Measurements from ENCODE around the gene GJB6.
"Not testable (repeated sequence)": the region's sequence is repeated elsewhere in the genome, so short reads cannot be mapped to it uniquely, and the experiment has no call there.

The GJB6 gene

DNA sequence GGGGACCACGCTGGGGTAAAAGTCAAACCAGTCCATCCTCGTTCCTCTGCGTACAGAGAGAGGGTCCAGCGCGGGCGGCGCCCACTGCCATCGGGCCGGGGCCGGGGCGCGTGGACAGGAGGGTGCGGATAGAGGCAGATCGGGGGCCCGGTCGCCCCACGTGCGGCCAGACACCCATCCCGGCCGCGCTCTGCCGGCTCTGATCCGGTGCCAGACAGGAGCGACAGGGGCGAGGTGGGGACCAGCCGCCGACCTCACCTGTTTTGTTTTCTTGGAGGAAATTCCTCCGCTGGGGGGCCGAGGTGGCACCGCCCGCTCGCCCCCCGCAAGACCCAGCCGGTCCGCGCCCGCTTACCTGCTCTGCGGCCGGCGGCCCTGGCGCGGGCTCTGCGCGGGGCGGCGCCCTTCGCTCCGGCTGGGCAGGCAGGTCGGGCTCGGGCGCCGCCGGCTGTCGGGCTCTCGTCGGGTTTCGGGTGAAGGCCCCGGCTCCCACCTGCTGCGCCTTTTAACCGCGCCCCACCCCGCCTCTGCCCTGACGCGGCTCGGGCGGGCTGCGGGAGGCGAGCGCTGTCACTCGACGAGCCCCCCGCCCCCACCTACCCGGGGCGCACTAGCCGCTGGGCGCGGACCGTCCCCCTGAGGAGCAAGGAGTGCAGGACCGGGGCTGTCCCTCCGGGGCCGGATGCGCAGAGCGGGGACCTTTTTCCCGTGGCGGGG, at the start of gene GJB6:
TSS of gene GJB6 (minus strand) at position 481 of the 717 bp plus-strand sequence. CDS start 8,839 bp downstream, outside the sequence.
- no peak for DNase-seq (ENCODE audit: low spot score)

DNA sequence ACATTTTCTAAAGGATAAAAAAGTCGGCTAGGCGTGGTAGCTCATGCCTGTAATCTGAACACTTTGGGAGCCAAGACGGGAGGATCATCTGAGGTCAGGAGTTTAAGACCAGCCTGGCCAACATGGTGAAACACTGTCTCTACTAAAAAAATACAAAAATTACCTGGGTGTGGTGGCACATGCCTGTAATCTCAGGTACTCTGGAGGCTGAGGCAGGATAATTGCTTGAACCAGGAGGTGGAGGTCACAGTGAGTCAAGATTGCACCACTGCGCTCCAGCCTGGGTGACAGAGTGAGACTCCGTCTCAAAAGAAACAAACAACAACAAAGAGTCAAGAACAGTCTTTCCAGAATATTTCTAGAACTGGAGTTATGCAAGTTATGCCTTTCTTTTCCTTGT, 44.8 kb upstream of the GJB6 start:
- DNase-seq (ENCODE audit: low spot score): not testable (repeated sequence)

GRCh38 chr13:20274466-20274865, 42.3 kb upstream of the GJB6 start:
- DNase-seq (ENCODE audit: low spot score): no peak

GRCh38 chr13:20272588-20273171, 40.6 kb upstream of the GJB6 start:
- no peak for DNase-seq (ENCODE audit: low spot score)

DNA sequence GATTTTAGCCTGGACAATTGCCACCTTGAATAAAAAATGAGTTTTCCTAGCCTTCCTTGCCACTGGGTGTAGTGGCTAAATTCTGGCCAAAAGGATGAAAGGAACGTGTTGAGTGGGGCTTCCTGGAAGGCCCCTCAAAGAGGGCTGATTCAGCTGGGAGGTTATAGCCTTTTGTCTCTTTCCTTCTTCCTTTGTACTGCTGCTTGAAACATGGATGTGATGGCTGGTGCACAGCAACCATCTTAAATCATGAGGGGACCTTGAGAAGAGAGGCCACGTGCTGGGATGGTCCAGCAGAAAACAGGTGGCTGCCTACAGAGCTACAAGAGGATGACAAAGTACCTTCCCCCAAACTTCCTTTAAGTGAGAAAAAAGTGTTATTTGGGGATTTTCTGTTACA, 40.0 kb upstream of the GJB6 start:
- DNase-seq (ENCODE audit: low spot score): no peak

- no peak for DNase-seq (ENCODE audit: low spot score)
Measured at GRCh38 chr13:20271441-20271840, 39.3 kb upstream of the GJB6 start.

DNA sequence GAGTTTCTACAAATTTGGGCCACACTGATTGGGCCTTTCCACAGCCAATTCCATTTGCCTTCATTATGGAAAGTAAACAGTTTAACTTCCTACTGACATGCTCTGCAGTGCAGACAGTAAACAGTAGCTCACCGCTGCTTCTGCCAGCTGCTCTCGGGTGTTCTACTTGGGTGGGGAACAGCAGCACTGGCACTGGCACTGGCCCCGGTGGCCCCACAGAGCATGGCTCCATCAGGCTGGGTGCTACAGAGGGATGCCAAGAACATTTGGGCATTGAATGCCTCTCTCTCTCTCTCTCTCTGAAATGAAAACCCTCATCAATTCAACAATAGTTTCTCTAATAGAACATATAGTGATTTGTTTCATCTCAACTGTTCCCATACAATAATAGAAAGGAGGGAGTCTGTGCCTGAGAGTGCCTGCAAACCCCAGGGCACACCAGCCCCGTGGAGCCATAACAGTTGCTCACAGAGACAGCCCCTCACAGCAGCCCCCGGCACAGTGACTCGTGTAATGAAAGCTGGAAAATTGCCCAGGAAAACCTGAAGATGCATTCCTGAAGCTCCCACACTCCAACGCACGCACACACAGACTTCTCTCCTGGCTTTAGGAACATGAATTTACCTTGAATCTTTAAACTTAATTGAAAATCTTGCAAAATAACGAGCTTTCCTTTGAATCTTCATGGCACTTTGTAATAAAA, 38.2 kb upstream of the GJB6 start:
- no peak for DNase-seq (ENCODE audit: low spot score)

- no peak for DNase-seq (ENCODE audit: low spot score)
Measured at GRCh38 chr13:20264271-20265018, 32.3 kb upstream of the GJB6 start.

- DNase-seq (ENCODE audit: low spot score): no peak
Measured at GRCh38 chr13:20263393-20264044, 31.4 kb upstream of the GJB6 start.

DNA sequence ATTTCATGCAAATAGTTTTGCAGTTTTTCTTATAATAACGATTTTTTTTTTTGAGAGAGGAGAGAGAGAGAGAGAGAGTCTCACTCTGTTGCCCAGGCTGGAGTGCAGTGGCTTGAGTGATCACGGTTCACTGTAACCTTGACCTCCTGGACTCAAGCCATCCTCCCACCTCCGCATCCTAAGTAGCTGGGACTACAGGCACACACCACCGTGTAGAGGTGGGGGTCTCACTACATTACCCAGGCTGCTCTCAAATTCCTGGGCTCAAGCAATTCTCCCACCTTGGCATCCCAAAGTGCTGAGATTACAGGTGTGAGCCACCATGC, 26.8 kb upstream of the GJB6 start:
- DNase-seq (ENCODE audit: low spot score): no peak

- no peak for DNase-seq (ENCODE audit: low spot score)
Measured at GRCh38 chr13:20258208-20258962, 26.3 kb upstream of the GJB6 start.

GRCh38 chr13:20254076-20254475, 22.0 kb upstream of the GJB6 start:
- DNase-seq (ENCODE audit: low spot score): no peak

DNA sequence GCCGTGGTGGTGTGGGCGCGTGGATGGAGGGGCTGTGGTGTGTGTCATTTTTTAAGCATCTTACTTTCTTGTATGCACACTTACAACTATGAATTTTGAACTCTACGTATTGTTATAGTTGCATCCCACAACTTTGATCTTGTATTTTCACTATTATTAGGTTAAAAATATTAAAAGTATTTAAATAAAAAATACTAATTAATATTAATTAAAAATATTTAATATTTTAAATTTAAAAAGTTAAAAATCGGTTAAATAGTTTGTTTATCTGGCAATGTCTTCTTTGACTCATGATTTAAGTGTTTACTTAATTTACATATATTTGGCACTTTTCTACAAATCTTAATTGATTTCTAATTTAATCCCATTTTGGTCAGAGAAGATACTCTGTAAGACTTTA, 17.8 kb upstream of the GJB6 start:
- DNase-seq (ENCODE audit: low spot score): no peak

GRCh38 chr13:20247963-20248362, 15.8 kb upstream of the GJB6 start:
- no peak for DNase-seq (ENCODE audit: low spot score)

- DNase-seq (ENCODE audit: low spot score): no peak
Measured at GRCh38 chr13:20247403-20247802, 15.3 kb upstream of the GJB6 start.

DNA sequence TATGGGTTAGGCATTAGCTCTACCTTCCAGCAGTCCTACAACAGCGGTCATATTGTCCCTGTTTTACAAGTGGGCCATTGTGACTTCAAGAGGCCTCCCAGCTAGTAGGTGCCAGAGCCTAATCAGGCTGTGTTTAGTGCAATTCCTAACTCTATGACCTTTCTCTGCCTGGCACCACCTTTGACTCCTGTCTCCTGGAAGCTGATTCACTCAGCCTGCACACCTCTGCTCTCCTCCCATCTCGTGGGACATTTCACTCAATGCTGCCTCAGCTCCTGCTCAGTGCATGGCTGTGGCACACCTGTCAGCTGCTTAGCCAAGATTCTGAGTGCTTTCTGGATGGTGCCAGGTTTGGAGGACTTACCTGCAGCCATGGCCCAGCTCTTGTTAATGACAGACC, 9.5 kb upstream of the GJB6 start:
- DNase-seq (ENCODE audit: low spot score): no peak

- DNase-seq (ENCODE audit: low spot score): no peak
Measured at GRCh38 chr13:20239748-20240147, 7.6 kb upstream of the GJB6 start.

DNA sequence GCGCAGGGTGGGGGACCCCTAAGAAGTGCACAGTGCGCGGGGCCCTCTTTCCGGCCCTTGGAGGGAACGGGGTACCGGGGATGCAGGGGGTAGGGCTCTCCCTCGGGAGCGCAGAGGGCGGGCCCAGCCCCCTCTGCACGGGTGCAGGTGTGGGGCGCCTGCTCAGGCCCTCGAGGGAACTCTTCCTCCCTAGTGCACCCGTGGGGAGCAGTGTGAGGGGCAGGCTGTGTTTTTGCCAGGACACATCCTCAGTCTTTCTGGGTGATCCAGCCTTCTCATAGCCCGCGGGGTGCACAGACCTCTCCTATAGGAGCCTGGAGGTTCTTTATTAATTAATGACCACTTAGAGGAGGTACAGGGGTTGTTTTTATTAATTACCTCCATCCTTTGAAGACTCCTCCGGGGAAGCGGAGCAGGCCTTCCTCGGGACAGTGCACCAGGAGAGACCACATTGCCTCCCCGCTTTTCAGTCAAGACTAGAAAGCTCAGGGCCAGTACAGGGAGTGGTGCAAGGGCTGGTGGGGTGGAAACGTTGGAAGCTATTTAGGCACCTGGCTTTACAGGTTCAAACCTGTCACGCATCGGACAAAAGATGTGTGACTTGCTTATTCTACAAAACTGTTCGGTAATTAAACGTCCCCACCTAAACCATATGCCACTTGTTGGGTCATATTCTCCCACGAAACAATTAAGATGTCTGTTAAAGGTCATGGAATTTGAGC, 598 bp upstream of the GJB6 start:
- no peak for DNase-seq (ENCODE audit: low spot score)

DNA sequence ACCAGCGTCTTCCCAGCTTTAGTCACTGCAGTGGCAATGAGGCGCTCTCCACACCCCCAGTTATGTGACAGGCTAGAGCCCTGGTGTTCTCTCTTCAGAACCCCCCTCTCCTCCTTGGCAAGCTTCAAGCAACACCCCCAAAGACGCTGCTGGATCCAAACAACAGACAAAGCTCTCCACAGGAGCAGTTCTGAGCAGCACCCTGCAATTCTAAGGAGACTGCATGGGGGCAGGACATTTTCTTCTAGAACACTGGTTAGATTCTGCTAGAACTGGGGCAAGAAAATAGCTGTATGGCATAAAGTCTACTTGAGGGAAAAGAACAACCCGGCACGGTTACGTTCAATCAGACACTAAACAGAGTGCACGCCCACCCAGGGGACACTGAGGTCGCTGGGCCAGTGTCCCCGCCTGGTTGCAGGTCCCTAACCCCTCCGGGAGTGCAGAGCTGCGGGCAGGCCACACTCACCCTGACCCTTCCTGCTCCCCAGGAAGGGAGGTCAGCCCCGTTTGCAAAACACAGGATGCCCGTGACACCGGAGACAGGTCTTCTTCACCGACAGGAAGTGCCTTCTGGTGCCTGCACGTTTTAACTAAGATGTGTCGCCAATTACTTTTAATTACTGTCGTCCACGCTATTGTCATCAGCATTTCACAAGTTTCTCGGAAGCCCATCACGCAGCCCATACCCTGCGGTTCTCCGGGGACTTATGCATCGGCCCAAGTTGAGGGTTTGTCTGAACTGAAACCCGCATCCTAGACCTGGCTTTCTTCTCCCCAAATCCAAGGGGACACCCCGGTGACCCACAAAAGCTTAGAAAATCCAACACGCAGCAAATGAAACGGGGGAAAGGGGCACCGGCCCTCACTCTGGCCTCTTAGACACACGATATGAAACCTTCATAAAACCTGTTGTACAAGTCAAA, 943 bp downstream of the GJB6 start:
- no peak for DNase-seq (ENCODE audit: low spot score)

GRCh38 chr13:20227730-20228129, 4.4 kb downstream of the GJB6 start:
- DNase-seq (ENCODE audit: low spot score): no peak
